Stimulated activated CD8-positive, alpha-beta memory T cell treated with anti-CD3 and anti-CD28 coated beads, Interleukin-7, amount 100 ng/mL, for 48 hours (primary cell): Measurements from ENCODE around the gene PAOX.
"Not testable (repeated sequence)": the region's sequence is repeated elsewhere in the genome, so short reads cannot be mapped to it uniquely, and the experiment has no call there.

Experiments
- DNase-seq, 2 donors: peaks; one replicate each; pipeline ENCODE4 v3.0.0-alpha.2; 2020; ENCODE audit warnings: low read depth in 1 of 2; ENCODE audit errors: extremely low read depth in 1 of 2

The PAOX gene

DNA sequence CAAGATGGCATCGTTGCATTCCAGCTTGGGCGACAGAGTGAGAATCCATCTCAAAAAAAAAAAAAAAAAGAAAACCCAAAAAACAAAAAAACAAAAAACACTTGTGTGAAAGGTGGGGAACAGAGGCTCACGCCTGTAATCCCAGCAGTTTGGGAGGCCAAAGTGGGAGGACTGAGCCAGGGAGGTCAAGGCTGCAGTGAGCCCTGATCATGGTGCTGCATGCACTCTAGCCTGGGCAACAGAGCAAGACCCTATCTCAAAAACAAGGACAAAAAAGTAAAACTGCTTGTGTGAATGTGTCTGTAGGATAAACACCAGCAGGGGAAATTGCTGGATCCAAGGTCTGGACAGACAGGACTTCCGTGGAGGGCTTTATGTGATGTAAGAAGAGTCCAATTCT lies 4.5 kb downstream of the PAOX start:
- no peak for DNase-seq

DNA sequence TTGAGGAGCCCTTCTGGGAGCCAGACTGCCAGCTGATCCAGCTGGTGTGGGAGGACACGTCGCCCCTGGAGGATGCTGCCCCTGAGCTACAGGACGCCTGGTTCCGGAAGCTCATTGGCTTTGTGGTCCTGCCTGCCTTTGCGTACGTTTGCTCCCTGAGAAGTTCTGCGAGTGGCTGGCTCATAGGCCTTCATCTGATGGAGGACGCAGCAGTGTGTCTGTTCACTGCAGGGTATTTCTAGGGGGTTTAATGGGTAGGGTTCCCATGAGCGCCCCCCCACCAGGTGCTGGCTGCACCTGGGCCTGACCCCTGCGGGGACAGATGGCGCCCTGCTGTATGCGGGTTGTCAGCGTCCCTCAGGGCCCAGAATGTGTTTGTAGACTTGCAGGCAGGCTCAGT lies 5.0 kb downstream of the PAOX start:
- DNase-seq = no peak

DNA sequence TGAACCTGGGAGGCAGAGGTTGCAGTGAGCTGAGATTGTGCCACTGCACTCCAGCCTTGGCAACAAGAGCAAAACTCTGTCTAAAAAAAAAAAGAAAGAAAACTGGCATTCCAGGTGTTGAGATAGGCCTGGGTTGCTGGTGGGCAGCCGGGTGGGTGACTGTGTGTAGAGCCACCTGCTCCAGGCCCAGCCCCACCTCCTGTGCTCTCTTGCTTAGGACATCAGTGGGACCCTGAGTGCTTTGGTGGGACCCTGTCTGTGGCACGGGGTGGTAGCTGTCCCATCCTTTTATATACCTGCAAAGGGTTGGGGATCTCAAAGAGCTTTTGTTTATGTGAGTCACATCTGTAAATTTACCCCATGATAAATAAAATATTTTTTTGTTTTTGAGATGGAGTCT lies 6.2 kb downstream of the PAOX start:
- DNase-seq = no peak

DNA sequence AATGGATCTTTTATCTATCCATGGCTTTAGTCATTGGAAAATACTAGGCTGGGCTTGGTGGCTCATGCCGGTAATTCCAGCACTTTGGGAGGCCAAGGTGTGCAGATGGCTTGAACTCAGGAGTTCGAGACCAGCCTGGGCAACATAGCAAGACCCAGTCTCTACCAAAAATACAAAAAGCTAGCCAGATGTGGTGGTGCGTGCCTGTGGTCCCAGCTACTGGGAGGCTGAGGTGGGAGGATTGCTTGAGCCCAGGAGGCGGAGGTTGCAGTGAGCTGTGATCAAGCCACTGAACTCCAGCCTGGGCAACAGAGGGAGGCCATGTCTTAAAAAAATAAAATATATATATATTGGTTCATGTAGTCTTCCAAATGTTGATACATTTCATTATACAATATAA lies 7.9 kb downstream of the PAOX start:
- DNase-seq = not testable (repeated sequence)

DNA sequence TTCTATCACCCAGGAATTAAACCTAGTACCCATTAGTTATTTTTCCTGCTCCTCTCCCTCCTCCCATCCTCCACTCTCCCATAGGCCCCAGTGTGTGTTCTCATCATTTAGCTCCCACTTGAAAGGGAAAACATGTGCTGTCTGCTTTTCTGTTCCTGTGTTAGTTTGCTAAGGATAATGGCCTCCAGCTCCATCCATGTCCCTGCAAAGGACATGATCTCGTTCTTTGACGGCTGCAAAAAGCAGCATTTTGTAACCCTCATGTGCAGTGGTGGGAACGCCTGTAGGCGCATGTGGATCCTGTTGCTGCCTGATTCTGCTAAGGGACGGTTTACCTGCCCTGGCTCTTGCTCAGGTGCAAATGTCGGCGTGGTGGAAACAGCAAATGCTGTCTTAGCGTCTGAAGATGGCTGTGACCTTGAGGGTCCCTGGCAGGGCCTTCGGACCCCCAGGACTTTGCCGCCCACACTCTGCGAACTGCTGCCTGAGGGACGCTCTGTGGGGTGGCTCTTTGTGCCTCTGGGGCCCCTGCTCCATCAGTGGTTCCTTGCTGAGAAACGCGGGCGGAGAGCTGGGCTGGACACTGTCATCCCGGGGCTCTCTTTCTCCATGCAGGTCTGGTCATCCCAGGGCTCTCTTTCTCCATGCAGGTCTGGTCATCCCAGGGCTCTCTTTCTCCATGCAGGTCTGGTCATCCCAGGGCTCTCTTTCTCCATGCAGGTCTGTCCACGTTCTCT lies 9.3 kb downstream of the PAOX start:
- DNase-seq = no peak

DNA sequence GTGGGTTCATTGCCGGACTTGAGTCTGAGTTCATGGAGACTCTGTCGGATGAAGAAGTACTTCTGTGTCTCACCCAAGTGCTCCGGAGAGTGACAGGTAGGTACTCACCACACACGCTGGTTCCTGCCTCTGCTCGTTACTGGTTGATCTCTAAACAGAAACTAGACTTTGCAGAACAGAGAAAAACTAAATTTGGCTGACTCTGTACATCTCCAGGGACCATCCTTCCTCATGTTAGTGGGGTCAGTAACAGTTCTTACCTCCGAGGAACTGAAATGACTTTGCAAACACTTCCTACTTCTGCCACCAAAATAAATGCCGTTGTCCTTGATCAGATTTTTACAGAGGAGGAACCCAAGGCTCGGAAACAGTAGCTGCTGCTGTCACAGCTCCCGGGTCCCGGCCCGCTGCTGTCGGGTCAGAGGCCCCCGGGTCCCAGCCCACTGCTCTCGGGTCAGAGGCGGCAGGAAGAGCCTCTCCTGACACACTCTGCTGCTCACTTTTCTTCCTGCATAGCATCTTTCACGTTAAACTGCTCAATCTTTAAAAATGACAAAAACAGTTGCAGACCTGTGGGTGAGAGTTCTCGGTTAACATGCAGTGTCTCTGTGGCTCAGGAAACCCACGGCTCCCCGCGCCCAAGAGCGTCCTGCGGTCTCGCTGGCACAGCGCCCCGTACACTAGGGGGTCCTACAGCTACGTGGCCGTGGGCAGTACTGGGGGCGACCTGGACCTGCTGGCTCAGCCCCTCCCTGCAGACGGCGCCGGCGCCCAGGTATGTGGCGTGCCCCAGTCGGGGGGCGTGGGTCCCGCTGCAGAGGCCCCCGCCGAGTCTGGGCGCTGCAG lies 10.1 kb downstream of the PAOX start:
- DNase-seq = no peak

DNA sequence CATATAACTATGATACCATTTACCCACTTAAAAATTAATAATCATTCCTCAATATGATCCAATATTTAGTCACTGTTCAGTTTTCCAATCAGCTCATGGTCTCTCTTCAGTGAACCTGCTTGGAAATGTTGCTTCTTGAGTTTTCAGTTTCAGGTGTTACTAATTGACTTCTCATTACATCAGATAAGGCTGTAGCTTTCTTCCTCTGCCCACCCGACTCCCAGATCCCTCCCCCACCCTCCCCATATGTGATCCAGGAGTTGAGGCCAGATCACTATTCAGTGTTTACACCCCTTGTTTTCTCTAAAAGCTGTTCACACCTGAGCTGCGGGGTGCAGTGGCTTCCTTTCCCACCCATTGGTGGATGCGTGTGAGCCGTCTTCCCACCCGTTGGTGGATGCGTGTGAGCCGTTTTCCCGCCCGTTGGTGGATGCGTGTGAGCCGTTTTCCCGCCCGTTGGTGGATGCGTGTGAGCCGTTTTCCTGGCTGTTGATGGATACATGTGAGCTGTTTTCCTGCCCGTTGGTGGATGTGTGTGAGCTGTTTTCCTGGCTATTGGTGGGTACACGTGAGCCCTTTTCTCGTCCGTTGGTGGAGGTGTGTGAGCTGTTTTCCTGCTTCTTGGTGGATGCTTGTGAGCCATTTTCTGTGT lies 11.7 kb downstream of the PAOX start:
- DNase-seq = no peak

DNA sequence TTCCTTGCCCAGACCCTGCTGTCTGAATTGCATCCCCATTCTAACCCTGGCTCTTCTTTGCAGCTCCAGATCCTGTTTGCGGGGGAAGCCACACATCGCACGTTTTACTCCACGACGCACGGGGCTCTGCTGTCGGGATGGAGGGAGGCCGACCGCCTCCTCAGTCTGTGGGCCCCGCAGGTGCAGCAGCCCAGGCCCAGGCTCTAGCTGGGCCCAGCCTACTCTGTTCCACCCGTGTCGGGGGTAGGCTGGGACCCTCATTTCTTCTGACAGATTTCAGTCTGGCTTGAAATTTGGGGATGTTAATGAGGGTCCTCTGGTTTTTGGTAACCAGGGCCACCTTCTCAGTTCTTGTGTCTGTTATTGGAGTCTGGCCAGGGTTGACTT lies 12.2 kb downstream of the PAOX start:
- no peak for DNase-seq

DNA sequence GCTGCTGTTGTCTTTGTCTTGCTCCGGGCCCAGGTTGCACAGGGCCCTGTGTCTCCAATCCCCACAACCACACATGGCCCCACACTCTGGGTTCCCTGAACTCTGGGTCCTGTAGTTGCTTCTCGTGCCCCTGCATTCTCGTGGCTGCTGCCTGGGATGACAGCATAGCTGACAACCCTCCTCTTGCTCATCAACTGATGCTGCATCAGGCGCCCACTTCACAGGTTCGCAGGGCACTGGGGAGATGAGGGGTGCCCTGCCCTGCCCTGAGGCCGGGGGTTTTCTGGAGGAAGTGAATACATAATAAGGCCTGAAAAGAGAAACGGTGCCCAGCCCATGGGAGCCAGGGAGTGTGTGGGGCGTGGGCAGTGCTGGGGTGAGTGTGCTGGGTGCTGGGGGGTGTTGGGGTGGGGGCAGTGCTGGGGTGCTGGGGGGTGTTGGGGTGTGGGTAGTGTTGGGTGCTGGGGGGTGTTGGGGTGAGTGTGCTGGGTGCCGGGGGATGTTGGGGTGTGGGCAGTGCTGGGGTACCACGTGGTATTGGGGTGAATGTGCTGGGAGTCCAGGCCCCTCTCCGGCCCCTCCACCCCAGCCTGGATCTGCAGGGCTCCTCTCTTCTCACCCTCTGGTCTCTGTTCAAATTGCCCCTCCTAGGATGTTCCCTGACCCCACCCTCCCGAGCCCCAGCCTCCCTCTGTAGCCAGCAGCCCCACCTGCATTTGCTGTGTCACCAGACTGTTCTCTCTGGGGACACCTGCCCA lies 12.9 kb downstream of the PAOX start:
- DNase-seq = peak in 1 of 2 donors; percentile 64

DNA sequence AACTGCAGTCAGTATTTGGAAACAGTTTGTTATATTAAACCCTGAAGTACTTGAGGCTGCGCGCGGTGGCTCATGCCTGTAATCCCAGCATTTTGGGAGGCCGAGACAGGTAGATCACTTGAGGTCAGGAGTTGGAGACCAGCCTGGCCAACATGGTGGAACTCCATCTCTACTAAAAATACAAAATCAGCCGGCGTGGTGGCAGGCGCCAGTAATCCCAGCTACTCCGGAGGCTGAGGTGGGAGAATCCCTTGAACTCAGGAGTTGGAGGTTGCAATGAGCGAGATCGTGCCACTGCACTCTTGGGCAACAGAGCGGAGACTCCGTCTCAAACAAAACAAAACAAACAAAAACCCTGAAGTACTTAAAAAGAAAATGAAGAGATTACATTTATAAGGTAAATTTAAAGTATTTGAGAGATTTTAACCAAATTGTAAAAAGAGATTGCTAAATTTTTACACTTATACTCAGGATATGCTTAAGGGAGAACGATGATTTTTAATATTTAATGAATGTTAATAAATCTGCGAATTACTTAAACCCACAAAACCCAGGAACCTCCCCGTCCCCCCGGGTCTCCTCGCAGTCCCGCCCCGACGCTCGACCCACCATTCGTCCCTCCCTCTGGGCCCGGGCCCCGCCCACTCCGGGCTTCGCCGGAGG lies 14.5 kb downstream of the PAOX start:
- no peak for DNase-seq

DNA sequence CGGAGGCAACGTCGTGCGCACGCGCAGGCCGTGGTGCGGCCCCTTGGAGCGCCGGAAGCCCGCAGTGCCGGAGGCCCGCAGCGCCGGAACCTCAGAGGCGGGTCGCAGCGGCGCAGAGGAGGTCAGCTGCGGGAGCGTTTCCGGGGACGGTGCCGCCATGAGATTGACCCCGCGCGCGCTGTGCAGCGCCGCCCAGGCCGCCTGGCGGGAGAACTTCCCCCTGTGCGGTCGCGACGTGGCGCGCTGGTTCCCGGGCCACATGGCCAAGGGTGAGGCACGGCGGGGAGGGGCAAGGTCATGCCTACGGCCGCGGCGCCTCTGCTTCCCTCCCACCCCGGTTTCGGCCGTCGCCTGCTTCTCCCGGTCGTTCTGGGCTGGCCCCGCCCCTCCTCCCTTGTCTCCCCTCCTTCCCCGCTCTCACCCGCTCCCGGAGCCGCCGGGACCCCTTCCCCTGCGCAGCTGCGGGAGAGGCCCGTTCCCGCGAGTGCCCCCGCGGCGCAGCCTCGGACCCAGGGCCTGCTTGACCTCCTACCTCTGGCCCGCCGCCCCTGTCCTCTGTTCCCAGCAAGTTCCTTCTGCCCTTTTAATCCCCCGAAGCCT lies 15.1 kb downstream of the PAOX start, which contains the start of gene MTG1:
TSS of gene MTG1 (plus strand) at position 94 of the 600 bp plus-strand sequence. CDS start at position 158, 64 bp downstream.
- peak; percentile 85 to 95 for DNase-seq

DNA sequence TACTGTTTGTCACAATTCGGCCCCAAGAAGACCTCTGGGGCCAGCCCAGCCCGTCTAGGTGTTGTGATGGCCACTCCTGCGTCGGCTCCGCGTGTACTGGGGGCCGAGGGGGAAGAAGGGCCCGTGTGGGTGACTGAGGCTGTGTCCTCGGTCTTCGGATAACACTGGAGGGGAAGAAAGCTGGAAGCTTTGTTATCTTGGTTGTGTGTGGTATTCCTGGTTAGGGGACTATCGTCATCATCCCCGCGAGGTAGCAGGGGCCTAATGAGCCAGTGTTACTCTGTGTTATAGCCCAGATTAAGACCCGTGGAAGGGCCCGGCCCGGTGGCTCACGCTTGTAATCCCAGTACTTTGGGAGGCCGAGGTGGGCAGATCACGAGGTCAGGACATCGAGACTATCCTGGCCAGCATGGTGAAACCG lies 15.7 kb downstream of the PAOX start:
- no peak for DNase-seq

DNA sequence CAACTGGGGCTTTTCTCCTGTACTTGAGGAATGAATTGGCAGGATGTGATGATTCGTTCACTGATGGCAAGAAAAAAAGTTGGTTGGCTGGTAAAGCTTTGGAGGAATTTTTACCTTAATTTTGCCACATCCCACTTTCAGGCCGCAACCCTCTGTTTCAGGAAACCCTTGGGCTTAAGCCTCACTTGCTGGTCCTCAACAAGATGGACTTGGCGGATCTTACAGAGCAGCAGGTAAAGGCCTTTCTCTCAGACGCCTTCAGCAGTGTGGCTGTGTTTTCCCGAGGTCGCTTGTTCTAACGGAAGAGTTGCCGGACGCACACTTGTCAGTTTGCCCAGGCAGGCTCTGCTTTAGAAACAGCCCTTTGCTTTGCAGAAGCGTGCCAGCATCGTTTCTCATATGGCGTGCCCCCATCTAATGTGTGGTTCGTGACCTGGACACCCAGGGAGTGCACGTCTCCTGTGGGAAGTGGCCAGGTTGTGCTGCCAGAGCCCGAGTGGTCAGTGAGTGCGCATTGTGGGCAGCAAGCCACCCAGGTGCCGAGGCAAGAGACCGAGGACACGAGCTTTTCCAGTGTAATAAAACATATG lies 17.1 kb downstream of the PAOX start:
- DNase-seq = no peak

DNA sequence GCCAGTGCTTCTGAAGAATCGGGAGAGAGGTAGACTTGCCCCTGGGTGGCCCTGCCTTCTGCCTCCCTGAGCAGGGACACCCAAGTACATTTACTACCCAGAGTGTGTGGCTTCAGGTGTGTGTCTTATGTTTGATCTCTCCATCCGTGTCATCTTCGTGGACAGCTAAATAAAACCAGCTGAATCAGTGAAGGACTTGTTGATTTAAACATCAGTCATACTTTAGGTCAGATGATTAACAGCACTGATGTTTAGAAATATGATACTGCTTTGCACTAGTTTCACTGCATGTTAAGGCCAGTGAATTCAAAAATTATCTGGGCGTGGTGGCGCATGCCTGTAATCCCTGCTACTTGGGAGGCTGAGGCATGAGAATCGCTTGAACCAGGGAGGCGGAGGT lies 18.9 kb downstream of the PAOX start:
- no peak for DNase-seq

DNA sequence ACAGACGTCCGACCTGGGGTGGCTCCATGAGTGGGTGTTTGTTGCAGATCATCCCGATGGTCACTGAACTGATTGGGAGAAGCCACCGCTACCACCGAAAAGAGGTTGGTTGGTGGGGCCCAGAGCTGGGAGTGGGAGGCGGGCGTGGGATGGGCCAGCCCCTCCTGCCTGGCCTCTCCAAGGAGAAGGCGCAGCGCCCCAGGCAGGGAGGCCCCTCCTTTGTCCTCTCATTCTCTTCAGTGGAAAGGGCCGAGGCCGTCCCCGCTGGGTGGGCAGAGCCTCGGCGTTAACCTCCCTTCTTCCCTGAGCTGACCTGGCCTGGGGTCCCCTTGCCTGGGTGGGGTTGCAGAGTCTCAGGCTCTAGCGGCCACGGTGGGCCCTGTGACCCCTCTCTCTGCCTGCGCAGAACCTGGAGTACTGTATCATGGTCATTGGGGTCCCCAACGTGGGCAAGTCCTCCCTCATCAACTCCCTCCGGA lies 20.1 kb downstream of the PAOX start:
- no peak for DNase-seq

DNA sequence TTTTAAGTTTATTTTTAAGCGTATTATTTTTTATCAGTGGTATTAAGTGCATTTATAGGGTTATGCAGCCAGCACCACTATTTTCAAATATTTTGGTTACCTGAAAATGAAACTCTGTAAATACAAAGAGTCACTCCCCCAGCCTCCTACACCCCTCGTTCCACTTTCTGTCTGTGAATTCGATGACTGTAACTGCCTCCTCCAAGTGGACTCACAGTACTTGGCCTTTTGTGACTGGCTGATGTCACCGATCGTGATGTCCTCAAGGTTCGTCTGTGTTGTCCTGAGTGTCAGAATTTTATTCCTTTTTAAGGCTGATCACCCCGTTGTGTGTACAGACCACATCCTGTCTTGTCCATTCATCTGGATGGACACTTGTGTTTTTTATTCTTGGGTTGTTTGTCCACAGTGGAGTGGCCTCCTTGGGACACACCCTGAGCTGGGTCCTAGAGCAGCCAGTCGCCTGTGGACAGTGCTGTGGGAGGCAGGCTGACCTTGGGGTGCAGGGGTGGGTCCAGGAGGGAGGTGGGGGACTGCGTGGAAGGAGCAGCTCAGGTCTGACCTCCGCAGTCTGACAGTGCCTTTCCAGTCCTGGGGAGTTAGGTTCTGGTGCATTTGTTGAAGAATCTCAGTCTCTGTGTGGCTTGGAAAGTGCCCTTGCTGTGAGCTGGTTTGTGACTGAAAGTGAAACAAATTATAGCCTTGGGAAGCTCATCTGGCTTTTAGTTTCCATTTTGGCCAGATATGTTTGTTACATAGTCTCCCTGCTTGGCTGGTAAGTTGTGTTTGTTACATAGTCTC lies 21.8 kb downstream of the PAOX start:
- no peak for DNase-seq

DNA sequence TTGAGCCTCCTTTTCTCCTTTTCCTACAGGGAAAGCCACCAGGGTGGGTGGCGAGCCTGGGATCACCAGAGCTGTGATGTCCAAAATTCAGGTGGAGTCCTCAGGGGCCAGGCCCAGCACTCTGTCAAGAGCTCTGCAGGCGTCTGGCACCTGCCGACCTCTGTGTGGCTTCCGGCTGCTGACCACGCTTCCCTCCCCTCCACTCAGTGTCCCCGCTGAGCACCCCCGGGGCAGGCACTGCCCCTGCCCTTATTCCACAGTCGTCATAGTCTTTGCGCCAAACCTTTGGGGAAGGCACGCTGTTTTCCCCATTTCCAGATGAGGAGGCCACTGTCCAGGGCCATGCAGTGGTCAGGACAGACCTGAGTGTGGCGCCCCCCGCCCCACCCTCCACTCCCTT lies 22.4 kb downstream of the PAOX start:
- no peak for DNase-seq

DNA sequence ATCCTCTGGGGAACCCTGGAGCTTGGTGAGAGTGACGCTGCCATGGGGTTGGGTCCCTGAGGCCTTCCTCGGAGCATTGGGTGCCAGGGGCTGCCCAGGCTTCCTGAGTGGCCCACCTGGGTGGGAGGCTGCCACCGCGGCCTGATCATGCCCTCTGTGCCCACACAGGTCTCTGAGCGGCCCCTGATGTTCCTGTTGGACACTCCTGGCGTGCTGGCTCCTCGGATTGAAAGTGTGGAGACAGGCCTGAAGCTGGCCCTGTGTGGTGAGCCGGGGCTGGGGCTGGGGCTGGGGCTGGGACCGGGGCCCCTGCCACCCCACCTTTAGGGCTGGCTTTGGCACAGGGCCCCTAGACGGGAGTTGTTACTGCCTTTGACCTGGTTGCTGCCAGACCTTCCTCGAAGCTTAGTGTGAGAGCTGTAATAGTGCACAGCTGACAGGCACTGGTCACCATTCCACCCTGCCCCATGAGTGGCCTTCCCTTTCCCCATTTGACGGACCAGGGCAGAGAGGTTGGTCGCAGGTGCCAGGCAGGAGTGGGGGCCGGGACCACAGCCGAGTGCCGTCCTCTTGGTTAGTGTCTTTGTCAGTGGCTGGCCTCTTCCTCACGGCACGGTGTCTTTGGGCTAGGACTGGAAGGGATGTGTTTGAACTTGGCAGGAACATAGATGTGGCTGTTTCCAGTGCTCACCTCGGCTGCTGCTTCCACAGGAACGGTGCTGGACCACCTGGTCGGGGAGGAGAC lies 23.1 kb downstream of the PAOX start:
- DNase-seq = no peak
